Keratinocyte (primary cell): ENCODE results near the gene NCKAP5. TPM values are rescaled to one million over a fixed set of nuclear protein-coding genes. Genes with fewer than 3 reads are reported as not detected.
A peak's percentile ranks its signal among the peaks of the same experiment; 100 is the strongest.

Source experiments
- DNase-seq: peaks from one replicate; pipeline ENCODE4 v3.0.0-alpha.2; 2011; ENCODE audit warnings: low read depth, missing footprints, low spot score
- FAIRE-seq: peaks from 2 replicates; lab custom pipeline; 2011; peaks lifted over from hg19 to GRCh38; lab: Jason Lieb, UNC
- H2AFZ ChIP-seq: 2 replicates; pipeline ENCODE4 v1.6.0; 2012; ENCODE audit warnings: low read length, control low read depth, inconsistent platforms; ENCODE audit not compliant: control insufficient read depth
- H3K27ac ChIP-seq: 2 replicates; pipeline ENCODE4 v1.5.1; 2011; ENCODE audit warnings: low read length; ENCODE audit not compliant: control insufficient read depth, insufficient read depth
- H3K27me3 ChIP-seq: 3 replicates; pipeline ENCODE4 v1.6.0; 2011; ENCODE audit warnings: low read length; ENCODE audit not compliant: control insufficient read depth, insufficient read depth; ENCODE audit errors: extremely low read depth
- H3K36me3 ChIP-seq, 2 experiments: 2 replicates in 1 of 2; 3 replicates in 1 of 2; pipeline ENCODE4 v1.5.1; 2011; ENCODE audit warnings: low read length in 2 of 2, mild to moderate bottlenecking in 1 of 2; ENCODE audit not compliant: control insufficient read depth in 2 of 2, insufficient read depth in 2 of 2; ENCODE audit errors: extremely low read depth in 1 of 2
- H3K4me1 ChIP-seq: 3 replicates; pipeline ENCODE4 v1.5.1; 2011; ENCODE audit warnings: low read length; ENCODE audit not compliant: control insufficient read depth, insufficient read depth; ENCODE audit errors: extremely low read depth
- H3K4me2 ChIP-seq: 3 replicates; pipeline ENCODE4 v1.6.0; 2011; ENCODE audit warnings: low read depth, low read length; ENCODE audit not compliant: control insufficient read depth, insufficient read depth; ENCODE audit errors: extremely low read depth
- H3K4me3 ChIP-seq, 3 experiments: fragments of 200-600 bp in 1 of 3; sonication (generic) in 1 of 3; 2 replicates in 2 of 3; 3 replicates in 1 of 3; pipeline ENCODE4 v1.5.1; 2011 to 2016; ENCODE audit warnings: low read length in 3 of 3, mild to moderate bottlenecking in 3 of 3, control low read depth in 2 of 3, inconsistent platforms in 1 of 3, low read depth in 1 of 3, mixed read lengths in 1 of 3, mixed run types in 1 of 3, moderate library complexity in 1 of 3; ENCODE audit not compliant: control insufficient read depth in 2 of 3, insufficient read depth in 2 of 3; ENCODE audit errors: extremely low read depth in 1 of 3
- H3K79me2 ChIP-seq: 2 replicates; pipeline ENCODE4 v1.6.0; 2012; ENCODE audit warnings: low read length; ENCODE audit not compliant: control insufficient read depth, insufficient read depth
- H3K9ac ChIP-seq: 3 replicates; pipeline ENCODE4 v1.6.0; 2011; ENCODE audit warnings: low read length; ENCODE audit not compliant: control insufficient read depth, insufficient read depth; ENCODE audit errors: extremely low read depth
- H3K9me1 ChIP-seq: 3 replicates; pipeline ENCODE4 v1.6.0; 2011; ENCODE audit warnings: low read length; ENCODE audit not compliant: control insufficient read depth, insufficient read depth; ENCODE audit errors: extremely low read depth
- H3K9me3 ChIP-seq: 2 replicates; pipeline ENCODE4 v1.5.1; 2012; ENCODE audit warnings: low read depth, low read length; ENCODE audit not compliant: control insufficient read depth
- H4K20me1 ChIP-seq: 3 replicates; pipeline ENCODE4 v1.6.0; 2011; ENCODE audit warnings: low read length; ENCODE audit not compliant: control insufficient read depth, insufficient read depth; ENCODE audit errors: extremely low read depth
- EZH2 ChIP-seq: IDR thresholded peaks from one replicate; pipeline ENCODE4 v1.6.1; 2012; ENCODE audit warnings: inconsistent platforms, mild to moderate bottlenecking, low read length, moderate library complexity
- dilution Hi-C: fragments of 300-500 bp; cut with MboI; formaldehyde crosslinking; loops from one replicate; pipeline ENCODE4 v1.7.0; 2020; ENCODE audit warnings: low sequenced_read_pairs; ENCODE audit not compliant: extremely low pct_ligation_motif_present
- polyA plus RNA-seq, 5 experiments: library from polyadenylated mRNA; depleted of rRNA in 3 of 5; stranded (reverse) in 3 of 5; stranded (forward) in 1 of 5; unstranded in 1 of 5; fragments of >200 nt; gene quantifications; 1 replicate in 1 of 5; 2 replicates in 3 of 5; 3 replicates in 1 of 5; pipeline versions ENCODE4 v1.2.1 to v1.2.3, GENCODE V29; 2011 to 2012; ENCODE audit warnings: missing spikeins in 2 of 5, low read depth in 1 of 5, low replicate concordance in 1 of 5
- TF ChIP-seq, protein P1 (sequence below), 3 experiments: IDR thresholded peaks in 1 of 3; conservative IDR thresholded peaks in 1 of 3; optimal IDR thresholded peaks in 1 of 3; 2 replicates in 2 of 3; 3 replicates in 1 of 3; pipeline versions ENCODE3 to v1.5.1; 2011; ENCODE audit warnings: low read length in 3 of 3, mild to moderate bottlenecking in 3 of 3, moderate library complexity in 2 of 3, control low read depth in 1 of 3, inconsistent platforms in 1 of 3; ENCODE audit not compliant: insufficient read depth in 2 of 3; ENCODE audit errors: extremely low read depth in 1 of 3

NCKAP5 gene
- polyA plus RNA-seq, 1 donor (not counting 4 experiments of a cell fraction or from before 2014, with no cell fraction given): 3.6 TPM

DNA sequence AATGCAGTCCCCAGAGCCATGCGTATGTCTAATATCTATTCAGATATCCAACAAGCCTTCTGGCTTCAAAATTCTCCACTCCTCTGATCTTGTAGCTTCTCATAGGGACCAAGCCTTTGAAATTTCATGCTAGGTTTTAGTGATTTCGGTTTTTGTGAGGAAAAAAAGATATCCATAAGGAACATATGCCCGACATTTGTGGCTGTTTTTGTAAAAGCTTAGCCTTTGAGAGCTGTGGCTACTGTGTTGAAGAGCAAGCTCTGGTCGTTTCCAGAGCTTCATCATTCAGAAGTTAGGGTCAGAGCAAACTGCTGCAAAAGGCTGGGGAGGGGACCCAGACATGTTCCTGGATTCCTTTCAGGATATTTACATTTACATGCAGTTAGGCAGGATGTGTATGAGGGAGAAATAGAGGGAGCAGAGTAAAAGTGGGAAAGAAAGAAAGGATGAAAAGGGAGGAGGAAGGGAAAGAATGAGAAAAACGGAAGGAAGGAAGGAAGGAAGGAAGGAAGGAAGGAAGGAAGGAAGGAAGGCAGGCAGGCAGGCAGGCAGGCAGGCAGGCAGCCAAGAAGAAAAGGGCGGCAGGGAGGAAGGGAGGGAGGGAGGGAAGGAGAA, 70.2 kb downstream of the NCKAP5 start:
- H3K27me3 ChIP-seq: no peaks in the 10 kb centered on the region
- H3K79me2 ChIP-seq: no peaks in the 10 kb centered on the region
- peaks cover 11% of the 10 kb centered on the region for H3K4me1 ChIP-seq
- DNase-seq (no peak), FAIRE-seq (no peak)
- no peak overlapping the region for H3K4me2 ChIP-seq
- H2AFZ ChIP-seq: no peak overlapping the region
- no peak overlapping the region for H3K27ac ChIP-seq
- H4K20me1 ChIP-seq: no peaks in the 10 kb centered on the region
- no peak overlapping the region for H3K9ac ChIP-seq
- no peak overlapping the region for H3K4me3 ChIP-seq
- no peaks in the 10 kb centered on the region for H3K9me3 ChIP-seq
- TF ChIP-seq EZH2: no peak
- TF ChIP-seq, protein P1, sequence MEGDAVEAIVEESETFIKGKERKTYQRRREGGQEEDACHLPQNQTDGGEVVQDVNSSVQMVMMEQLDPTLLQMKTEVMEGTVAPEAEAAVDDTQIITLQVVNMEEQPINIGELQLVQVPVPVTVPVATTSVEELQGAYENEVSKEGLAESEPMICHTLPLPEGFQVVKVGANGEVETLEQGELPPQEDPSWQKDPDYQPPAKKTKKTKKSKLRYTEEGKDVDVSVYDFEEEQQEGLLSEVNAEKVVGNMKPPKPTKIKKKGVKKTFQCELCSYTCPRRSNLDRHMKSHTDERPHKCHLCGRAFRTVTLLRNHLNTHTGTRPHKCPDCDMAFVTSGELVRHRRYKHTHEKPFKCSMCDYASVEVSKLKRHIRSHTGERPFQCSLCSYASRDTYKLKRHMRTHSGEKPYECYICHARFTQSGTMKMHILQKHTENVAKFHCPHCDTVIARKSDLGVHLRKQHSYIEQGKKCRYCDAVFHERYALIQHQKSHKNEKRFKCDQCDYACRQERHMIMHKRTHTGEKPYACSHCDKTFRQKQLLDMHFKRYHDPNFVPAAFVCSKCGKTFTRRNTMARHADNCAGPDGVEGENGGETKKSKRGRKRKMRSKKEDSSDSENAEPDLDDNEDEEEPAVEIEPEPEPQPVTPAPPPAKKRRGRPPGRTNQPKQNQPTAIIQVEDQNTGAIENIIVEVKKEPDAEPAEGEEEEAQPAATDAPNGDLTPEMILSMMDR (optimal IDR thresholded peaks at IDR 0.05 in 1 of 3, IDR thresholded peaks at IDR 0.05 in 1 of 3, conservative IDR thresholded peaks at IDR 0.05 in 1 of 3; ENCODE audit: extremely low read depth in 1 of 3, insufficient read depth in 2 of 3, low read length in 3 of 3): no peak
- no peaks in the 10 kb centered on the region for H3K36me3 ChIP-seq
- H3K9me1 ChIP-seq: no peaks in the 10 kb centered on the region
- dilution Hi-C loops: no loop called here

DNA sequence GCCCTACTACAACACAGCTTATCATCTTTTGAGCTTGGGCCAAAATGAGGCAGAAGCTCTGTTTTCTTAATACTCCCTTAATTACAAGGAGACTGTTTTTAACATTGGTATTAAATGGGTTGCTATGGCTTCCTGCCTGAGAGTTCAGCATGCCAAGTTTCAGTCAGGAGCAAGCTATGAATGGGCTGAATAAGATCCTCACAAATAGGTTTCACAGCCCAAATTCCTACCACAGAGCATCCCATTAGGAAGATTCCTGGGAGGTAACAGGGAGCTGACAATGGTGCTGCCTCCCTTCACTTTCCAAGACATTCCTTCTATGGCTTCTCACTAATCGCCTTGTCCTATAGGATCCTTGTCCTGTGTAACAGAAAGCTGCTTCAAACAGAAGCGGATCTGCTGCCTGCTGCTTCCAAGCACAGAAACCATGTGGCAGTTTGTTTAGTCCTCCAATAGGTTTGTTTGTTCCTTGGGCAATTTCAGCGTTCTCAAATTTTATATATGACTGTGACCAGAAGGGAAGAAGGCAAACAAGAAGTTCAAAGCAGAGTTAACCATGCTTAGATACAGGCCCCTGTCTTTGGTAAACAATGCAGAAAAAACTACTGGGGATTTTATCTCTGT, 70.9 kb downstream of the NCKAP5 start:
- Histone ChIP-seq H3K9me3 (no peaks in the 10 kb centered on the region), H2AFZ (no peak overlapping the region), H3K4me2 (no peak overlapping the region), H3K36me3 (no peaks in the 10 kb centered on the region), H3K27me3 (no peaks in the 10 kb centered on the region), H3K9me1 (no peaks in the 10 kb centered on the region), H3K9ac (no peak overlapping the region), H4K20me1 (no peaks in the 10 kb centered on the region), H3K4me3 (no peak overlapping the region), H3K27ac (no peak overlapping the region), H3K4me1 (peaks cover 11% of the 10 kb centered on the region), H3K79me2 (no peaks in the 10 kb centered on the region)
- peak; percentile 57 for FAIRE-seq
- dilution Hi-C loops: no loop called here
- DNase-seq: no peak
- TF ChIP-seq, protein P1 (optimal IDR thresholded peaks at IDR 0.05 in 1 of 3, IDR thresholded peaks at IDR 0.05 in 1 of 3, conservative IDR thresholded peaks at IDR 0.05 in 1 of 3; ENCODE audit: extremely low read depth in 1 of 3, insufficient read depth in 2 of 3, low read length in 3 of 3): no peak
- no peak for TF ChIP-seq EZH2
